Lower leg skin (tissue), 3 donors: ENCODE results near the gene TIAM2.

Source experiments
- CTCF ChIP-seq, 3 donors: fragments of 450-650 bp; IDR thresholded peaks; one replicate each; pipeline ENCODE4 v1.5.1; 2016; ENCODE audit warnings: antibody characterized with exemption in 3 of 3, mild to moderate bottlenecking in 3 of 3, moderate library complexity in 2 of 3
- POLR2A ChIP-seq, 2 donors: fragments of 450-650 bp; IDR thresholded peaks; one replicate each; pipeline ENCODE4 v1.6.1; 2016 to 2017; ENCODE audit warnings: antibody characterized with exemption in 2 of 2, mild to moderate bottlenecking in 1 of 2, moderate library complexity in 1 of 2

- TF ChIP-seq POLR2A (IDR thresholded peaks at IDR 0.05): no peak
- TF ChIP-seq CTCF (IDR thresholded peaks at IDR 0.05): no peak
These were observed 46.0 kb downstream of the TIAM2 start for GRCh38 chr6:155040901-155041650.
